HS-27A (cell line): ENCODE data around the gene CDH4.

Experiments
- DNase-seq: peaks from one replicate; pipeline ENCODE4 v3.0.0-alpha.2; 2012; ENCODE audit warnings: low read depth, missing footprints

CDH4 gene

GRCh38 chr20:61537239-61538182, 285.4 kb downstream of the CDH4 start:
- DNase-seq, result no peak

DNA sequence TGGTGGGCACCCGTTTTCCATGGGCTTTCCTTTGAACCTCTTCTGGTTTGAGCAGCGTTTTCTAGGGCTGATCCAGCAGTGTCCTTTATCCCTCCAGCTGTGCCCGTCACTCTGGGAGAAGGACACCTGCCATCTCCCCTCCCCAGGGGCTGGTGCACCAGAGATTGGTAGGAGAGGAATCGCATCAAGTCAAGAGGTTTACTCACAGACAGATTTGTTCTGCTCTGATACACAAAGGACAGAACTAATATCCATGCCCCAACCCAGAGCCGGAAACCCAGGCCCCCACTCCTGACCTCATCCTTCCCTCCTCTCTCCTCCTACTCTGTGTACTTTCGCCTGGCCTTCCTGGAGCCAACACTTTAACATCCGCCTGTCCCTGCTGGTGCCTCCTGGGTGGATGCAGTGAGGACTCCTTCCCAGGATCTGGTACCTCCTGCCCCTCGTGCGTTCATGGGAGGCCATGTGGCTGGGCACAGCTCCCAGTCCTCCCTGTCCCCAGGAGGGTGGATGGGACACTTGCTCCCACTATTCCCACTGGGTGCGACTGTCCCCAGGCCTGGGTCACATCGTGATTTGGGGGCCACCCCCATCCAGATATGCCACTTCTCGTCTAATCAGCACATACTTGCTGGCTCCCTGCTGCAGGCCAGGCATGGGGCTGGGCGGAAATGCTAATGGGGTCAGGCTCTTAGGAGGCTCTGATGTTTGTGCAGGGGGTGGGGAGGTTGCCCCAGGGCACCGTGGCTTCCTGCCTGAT, 286.3 kb downstream of the CDH4 start:
- DNase-seq, result no peak

- DNase-seq, result no peak
Observed at GRCh38 chr20:61538943-61539265, 286.8 kb downstream of the CDH4 start.

- no peak for DNase-seq
Observed at GRCh38 chr20:61539706-61540360, 287.8 kb downstream of the CDH4 start.

DNA sequence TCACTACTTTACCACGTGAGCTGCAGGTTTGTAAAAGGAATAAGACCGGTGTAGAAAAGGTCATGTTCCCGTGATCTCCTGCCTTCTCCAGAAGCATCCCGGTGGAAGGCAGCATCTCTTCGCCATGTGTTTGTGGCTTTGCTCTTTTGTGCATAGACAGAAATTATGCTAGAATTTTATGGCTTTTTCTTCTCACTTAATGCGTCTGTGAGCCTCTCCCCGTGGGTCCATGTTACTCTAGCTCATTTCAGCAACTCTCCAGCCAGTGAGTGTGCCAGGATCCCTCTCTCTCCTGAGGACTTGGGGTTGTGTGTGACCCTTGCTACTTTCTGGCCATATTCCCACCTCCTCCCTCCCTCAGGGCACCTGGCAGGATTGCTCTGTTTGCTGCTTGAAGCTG, 289.5 kb downstream of the CDH4 start:
- DNase-seq, result no peak

DNA sequence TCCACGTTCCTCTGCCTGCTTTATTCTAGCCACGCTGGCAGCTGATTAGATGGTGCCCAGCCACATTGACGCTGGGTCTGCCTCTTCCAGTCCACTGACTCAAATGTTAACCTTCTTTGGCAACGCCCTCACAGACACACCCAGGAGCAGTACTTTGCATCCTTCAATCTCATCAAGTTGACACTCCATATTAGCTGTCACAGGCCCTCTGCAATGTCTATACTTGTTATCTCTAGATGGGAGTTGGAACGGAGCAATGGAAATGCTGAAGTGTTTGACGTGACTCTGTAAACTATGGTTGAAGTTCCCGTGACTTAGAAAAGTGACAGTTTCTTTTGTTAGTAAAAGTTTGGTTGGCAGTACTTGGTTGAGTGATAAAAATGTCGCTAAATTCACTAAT, 291.0 kb downstream of the CDH4 start:
- DNase-seq, result no peak

- DNase-seq, result no peak
Observed at GRCh38 chr20:61543931-61544745, 292.1 kb downstream of the CDH4 start.

GRCh38 chr20:61544910-61545889, 293.1 kb downstream of the CDH4 start:
- DNase-seq, result no peak

DNA sequence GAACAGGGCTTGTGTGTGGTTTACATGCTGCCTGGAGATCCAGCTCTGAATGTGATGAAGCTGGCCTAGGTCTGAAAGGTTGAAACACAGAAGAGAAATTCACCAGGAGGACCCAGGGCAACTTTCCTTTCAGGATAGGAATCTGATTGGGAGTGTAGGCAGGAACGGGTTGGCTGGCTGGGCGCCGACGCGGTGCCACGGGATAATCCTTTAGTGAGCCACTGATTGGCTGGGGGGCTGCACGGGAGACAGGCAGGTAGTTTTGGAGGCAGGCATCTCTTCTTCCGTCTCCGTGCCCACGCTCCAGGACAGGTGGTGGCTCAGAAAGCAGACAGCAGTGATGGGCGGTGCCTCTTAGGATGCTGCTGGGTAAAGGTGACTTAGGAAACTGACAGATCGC, 294.6 kb downstream of the CDH4 start:
- DNase-seq, result no peak

GRCh38 chr20:61548069-61548468, 296.0 kb downstream of the CDH4 start:
- DNase-seq, result no peak

GRCh38 chr20:61549865-61550264, 297.8 kb downstream of the CDH4 start:
- no peak for DNase-seq

DNA sequence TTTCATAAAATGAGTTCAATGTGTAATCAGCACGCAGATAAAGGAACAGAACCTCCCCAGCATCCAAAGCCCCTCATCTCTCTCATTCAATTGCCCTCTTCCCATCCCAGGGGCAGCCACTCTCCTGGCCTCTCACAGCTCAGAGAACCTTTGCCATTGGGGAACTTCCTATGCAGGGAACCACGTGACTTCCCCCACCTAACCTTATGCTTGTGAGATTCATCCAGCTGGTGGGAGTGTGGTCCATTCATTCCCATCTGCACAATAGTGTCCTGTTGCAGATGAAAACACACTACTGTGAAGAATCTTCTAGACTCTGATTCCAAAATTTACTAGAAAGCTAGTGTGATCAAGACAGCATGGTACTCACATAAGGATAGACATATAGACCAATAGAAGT, 299.3 kb downstream of the CDH4 start:
- no peak for DNase-seq

GRCh38 chr20:61554617-61555016, 302.6 kb downstream of the CDH4 start:
- no peak for DNase-seq

GRCh38 chr20:61555566-61555965, 303.5 kb downstream of the CDH4 start:
- no peak for DNase-seq

DNA sequence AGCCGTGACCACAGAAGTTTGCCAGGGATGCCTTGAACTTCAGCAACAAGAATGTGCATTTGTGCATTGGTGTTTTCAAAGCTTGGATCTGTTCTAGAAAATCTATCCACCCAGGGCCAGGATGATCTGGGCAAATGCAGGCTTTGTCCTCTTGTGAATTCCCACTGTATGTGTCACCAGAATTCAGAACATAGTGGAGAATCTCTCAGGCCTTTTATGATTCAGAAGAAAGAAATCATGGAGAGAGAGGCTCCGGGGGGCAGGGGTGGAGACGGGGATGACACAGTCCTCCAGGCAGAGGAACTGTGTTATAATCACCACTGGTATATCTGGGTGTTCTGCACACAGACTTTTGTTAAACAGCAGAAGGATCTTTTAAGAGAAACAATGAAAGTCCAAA, 304.1 kb downstream of the CDH4 start:
- DNase-seq, result no peak

DNA sequence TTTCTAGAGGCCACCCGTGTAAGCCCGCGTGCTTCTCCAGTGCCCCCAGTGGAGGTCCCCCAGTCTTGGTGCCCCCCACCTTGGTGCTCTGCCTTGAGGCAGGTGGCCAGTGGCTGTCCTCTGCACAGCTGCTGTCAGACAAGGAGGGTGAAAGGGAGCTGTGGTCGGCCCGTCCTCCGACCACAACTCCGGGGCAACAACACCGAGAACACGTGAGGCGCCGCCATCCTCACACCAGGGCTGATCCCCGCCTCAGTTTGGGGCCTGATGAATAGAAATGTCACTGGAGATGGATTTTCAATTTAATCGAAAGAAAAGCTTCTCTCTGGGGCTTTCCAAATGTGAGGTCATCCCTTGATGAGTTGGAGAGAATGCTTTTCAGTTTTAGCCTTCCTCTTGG, 304.6 kb downstream of the CDH4 start:
- DNase-seq, result no peak

DNA sequence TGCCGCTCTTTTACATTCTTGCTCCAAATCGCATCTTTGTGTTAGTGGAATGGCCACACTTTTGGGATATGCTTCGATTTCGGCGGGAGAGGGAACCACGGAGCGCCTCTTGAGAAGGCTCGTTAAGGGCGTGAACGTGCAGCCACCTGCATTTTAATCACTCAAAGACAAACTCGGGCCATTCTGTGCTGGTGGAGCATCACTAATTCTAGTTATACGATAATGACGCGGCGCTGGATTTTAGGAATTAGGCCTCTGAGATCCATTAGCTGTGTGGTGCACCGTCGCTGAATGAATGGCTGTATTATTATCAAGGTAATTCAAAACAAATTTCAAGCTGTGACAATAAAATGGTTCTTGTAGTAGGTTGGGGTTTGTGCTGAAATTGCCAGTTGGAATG, 305.6 kb downstream of the CDH4 start:
- DNase-seq, result no peak

GRCh38 chr20:61558726-61559125, 306.7 kb downstream of the CDH4 start:
- DNase-seq, result no peak

- DNase-seq, result no peak
Observed at GRCh38 chr20:61559706-61560315, 307.8 kb downstream of the CDH4 start.

DNA sequence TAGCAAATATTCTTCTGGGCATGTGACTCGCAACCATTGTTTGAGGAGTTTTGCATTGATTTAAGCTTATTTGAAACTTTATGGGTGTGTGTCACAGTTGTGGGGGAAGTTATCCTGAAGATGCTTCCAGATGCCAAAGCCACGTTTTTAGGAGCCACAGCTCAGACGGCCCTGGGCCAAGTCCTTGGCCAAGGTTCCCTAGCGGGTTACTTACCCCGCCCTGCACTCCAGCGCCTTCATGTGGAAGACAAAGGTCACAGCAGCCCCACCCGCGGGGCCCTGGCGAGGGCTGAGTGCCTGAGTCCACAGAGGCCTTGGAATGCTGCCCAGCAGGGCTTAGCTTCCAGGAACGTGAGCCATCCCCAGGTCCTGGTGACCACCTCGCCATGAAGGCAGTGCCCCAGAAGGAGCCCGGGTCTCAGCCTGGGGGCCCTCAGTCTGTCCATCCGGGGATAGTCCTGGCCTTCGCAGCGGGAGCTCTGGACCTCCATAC, 308.3 kb downstream of the CDH4 start:
- no peak for DNase-seq
